K562 (cell line): ENCODE results near the gene RAB24. TPM values are rescaled to one million over a fixed set of nuclear protein-coding genes. Genes with fewer than 3 reads are reported as not detected.

Experiments
- CHD1 ChIP-seq: fragments of 200-600 bp; sonication (generic); IDR thresholded peaks from one replicate; pipeline ENCODE4 v1.6.1; 2012; ENCODE audit warnings: mild to moderate bottlenecking, moderate library complexity, low read length, inconsistent platforms
- CREB1 ChIP-seq, 2 experiments: sonication (generic) in 1 of 2; formaldehyde crosslinking in 1 of 2; IDR thresholded peaks; 2 replicates each; pipeline versions ENCODE4 v1.6.1 to v1.8.0; 2012 to 2022; ENCODE audit warnings: inconsistent platforms in 1 of 2, mild to moderate bottlenecking in 1 of 2, missing genetic modification reagents in 1 of 2, moderate library complexity in 1 of 2
- E2F5 ChIP-seq: sonication (generic); formaldehyde crosslinking; IDR thresholded peaks from 2 replicates; pipeline ENCODE4 v1.8.0; 2022; ENCODE audit warnings: mild to moderate bottlenecking, missing genetic modification reagents
- ELK3 ChIP-seq: fragments of 450-650 bp; formaldehyde crosslinking; IDR thresholded peaks from 2 replicates; pipeline ENCODE4 v1.4.0; 2020; ENCODE audit warnings: mild to moderate bottlenecking
- KDM5B ChIP-seq: fragments of 200-600 bp; sonication (generic); IDR thresholded peaks from 2 replicates; pipeline ENCODE4 v1.6.1; 2012; ENCODE audit warnings: low read depth, mild to moderate bottlenecking, moderate library complexity, low read length, control low read depth, inconsistent platforms; ENCODE audit not compliant: insufficient replicate concordance
- PRDM10 ChIP-seq: fragments of 450-650 bp; IDR thresholded peaks from 2 replicates; pipeline ENCODE4 v1.6.1; 2018; ENCODE audit not compliant: partially characterized antibody
- SREBF2 ChIP-seq: sonication (generic); formaldehyde crosslinking; IDR thresholded peaks from 2 replicates; pipeline ENCODE4 v1.4.0; 2020; ENCODE audit warnings: mild to moderate bottlenecking, missing genetic modification reagents
- STAT6 ChIP-seq: sonication (generic); formaldehyde crosslinking; IDR thresholded peaks from 2 replicates; pipeline ENCODE4 v1.8.1; 2023; ENCODE audit warnings: mild to moderate bottlenecking, missing genetic modification reagents
- SUPT5H ChIP-seq: fragments of 450-650 bp; IDR thresholded peaks from 2 replicates; pipeline ENCODE4 v1.6.1; 2016
- XRCC5 ChIP-seq: fragments of 200-400 bp; formaldehyde crosslinking; IDR thresholded peaks from 2 replicates; pipeline ENCODE4 v1.6.1; 2017; ENCODE audit warnings: low read depth, mild to moderate bottlenecking, low read length
- ZFX ChIP-seq: sonication (generic); formaldehyde crosslinking; IDR thresholded peaks from 2 replicates; pipeline ENCODE4 v1.8.0; 2022; ENCODE audit warnings: mild to moderate bottlenecking, missing genetic modification reagents, moderate library complexity
- ZNF316 ChIP-seq: fragments of 450-650 bp; IDR thresholded peaks from 2 replicates; pipeline ENCODE4 v1.6.1; 2016
- polyA plus RNA-seq, 8 experiments: library from polyadenylated mRNA; depleted of rRNA in 4 of 8; stranded (reverse) in 5 of 8; unstranded in 3 of 8; fragments of >200 nt; fragmentation: Nextera tagmentation in 2 of 8; fragmentation: Illumina TruSeq in 1 of 8; extraction: Ambion mirVana in 2 of 8; extraction: Trizol in 1 of 8; gene quantifications; 2 replicates each; pipeline versions ENCODE4 v1.2.1 to v1.2.3, GENCODE V29; 2011 to 2014; ENCODE audit warnings: inconsistent platforms in 1 of 8, missing spikeins in 1 of 8
- total RNA-seq, 7 experiments: library from RNA; depleted of rRNA in 6 of 7; stranded (reverse); fragments of >200 nt in 6 of 7; fragmentation: Illumina TruSeq in 2 of 7; extraction: Trizol in 2 of 7; gene quantifications; 2 replicates each; pipeline versions ENCODE4 v1.2.1 to v1.2.3, GENCODE V29; 2011 to 2021; ENCODE audit warnings: low replicate concordance in 1 of 7
- TF ChIP-seq, protein P1 (sequence below): sonication (generic); formaldehyde crosslinking; IDR thresholded peaks from 2 replicates; pipeline ENCODE4 v1.8.1; 2023; ENCODE audit warnings: mild to moderate bottlenecking, missing genetic modification reagents, moderate library complexity

RAB24 gene
- total and polyA plus RNA-seq, 9 of the 15 experiments (the other 6 are each of a cell fraction or from before 2014, with no cell fraction given): 13.9 to 107 (median 34.8) TPM

- TF ChIP-seq KDM5B (peak; percentile 72), ELK3 (CRISPR knock-in tag) (no peak), SREBF2 (no peak), SUPT5H (peak; percentile 73), XRCC5 (0 out of 2 replicates have a peak, but pooled peaks have one; percentile 25), PRDM10 (no peak), CHD1 (peak; percentile 90), E2F5 (no peak), CREB1 (IDR thresholded peaks at IDR 0.05) (no peak; the same call in none of the 2 replicates), CREB1 (CRISPR knock-in tag; IDR thresholded peaks at IDR 0.05) (peak; percentile 67; the same call in 1 of the 2 replicates), STAT6 (CRISPR knock-in tag) (0 out of 2 replicates have a peak, but pooled peaks have one; percentile 28), ZFX (CRISPR knock-in tag) (peak; percentile 91), ZNF316 (no peak)
- TF ChIP-seq, protein P1, sequence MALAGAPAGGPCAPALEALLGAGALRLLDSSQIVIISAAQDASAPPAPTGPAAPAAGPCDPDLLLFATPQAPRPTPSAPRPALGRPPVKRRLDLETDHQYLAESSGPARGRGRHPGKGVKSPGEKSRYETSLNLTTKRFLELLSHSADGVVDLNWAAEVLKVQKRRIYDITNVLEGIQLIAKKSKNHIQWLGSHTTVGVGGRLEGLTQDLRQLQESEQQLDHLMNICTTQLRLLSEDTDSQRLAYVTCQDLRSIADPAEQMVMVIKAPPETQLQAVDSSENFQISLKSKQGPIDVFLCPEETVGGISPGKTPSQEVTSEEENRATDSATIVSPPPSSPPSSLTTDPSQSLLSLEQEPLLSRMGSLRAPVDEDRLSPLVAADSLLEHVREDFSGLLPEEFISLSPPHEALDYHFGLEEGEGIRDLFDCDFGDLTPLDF: peak; percentile 100
Measured at GRCh38 chr5:177311723-177312648, 8.5 kb upstream of the RAB24 start, which contains the start of gene MXD3 (continued).
